Neural cell (in vitro differentiated cells): ENCODE measurements around the gene LANCL3.

Experiments used
- CTCF ChIP-seq: fragments of 450-650 bp; IDR thresholded peaks from 2 replicates; pipeline ENCODE4 v1.5.1; 2014; ENCODE audit warnings: antibody characterized with exemption, mild to moderate bottlenecking, moderate library complexity; ENCODE audit not compliant: poor library complexity, severe bottlenecking
- EP300 ChIP-seq: fragments of 450-650 bp; conservative IDR thresholded peaks from 2 replicates; pipeline ENCODE4 v1.6.1; 2014; ENCODE audit warnings: antibody characterized with exemption, mild to moderate bottlenecking, moderate library complexity; ENCODE audit not compliant: poor library complexity, severe bottlenecking
- EZH2 ChIP-seq: fragments of 200-600, 300-800 bp; shearing (Covaris generic), sonication (generic); IDR thresholded peaks from 2 replicates; pipeline ENCODE4 v1.6.1; 2014; ENCODE audit warnings: antibody characterized with exemption, low read length, borderline replicate concordance, mild to moderate bottlenecking; ENCODE audit not compliant: insufficient read depth, poor library complexity, severe bottlenecking
- POLR2AphosphoS5 ChIP-seq: IDR thresholded peaks from 2 replicates; pipeline ENCODE4 v1.6.1; 2012
- REST ChIP-seq: IDR thresholded peaks from 2 replicates; pipeline ENCODE4 v1.6.1; 2012; ENCODE audit warnings: borderline replicate concordance

GRCh38 chrX:37686369-37686995, 115.0 kb downstream of the LANCL3 start:
- no peak for TF ChIP-seq POLR2AphosphoS5
- no peak for TF ChIP-seq REST
- TF ChIP-seq CTCF = no peak
- TF ChIP-seq EZH2 = no peak
- no peak for TF ChIP-seq EP300
